Measurements from ENCODE around the gene RBL2. TPM values are rescaled to one million over a fixed set of nuclear protein-coding genes. Genes with fewer than 3 reads are reported as not detected.

RBL2 gene
- total and polyA plus RNA-seq, 2 of the 13 experiments (the other 11 are each of a cell fraction or from before 2014, with no cell fraction given) = 41.2 to 60.9 TPM

- peak; percentile 79 for TF ChIP-seq ZNF362 (CRISPR knock-in tag; IDR thresholded peaks at IDR 0.05; ENCODE audit: borderline replicate concordance)
- TF ChIP-seq IRF2 (CRISPR knock-in tag; IDR thresholded peaks at IDR 0.05) = 0 out of 2 replicates have a peak, but pooled peaks have one; percentile 14
- TF ChIP-seq TAF1 (CRISPR knock-in tag; IDR thresholded peaks at IDR 0.05) = peak; percentile 47; the same call in 1 of the 2 replicates
- peak; percentile 41 for TF ChIP-seq XRCC5 (optimal IDR thresholded peaks at IDR 0.05; ENCODE audit: low read length)
- TF ChIP-seq THAP7 (CRISPR knock-in tag; IDR thresholded peaks at IDR 0.05) = 0 out of 2 replicates have a peak, but pooled peaks have one; percentile 39
- TF ChIP-seq ZNF570 (CRISPR knock-in tag; IDR thresholded peaks at IDR 0.05; ENCODE audit: borderline replicate concordance) = no peak
- peak; percentile 61; the same call in 1 of the 2 replicates for TF ChIP-seq KDM2A (CRISPR knock-in tag; IDR thresholded peaks at IDR 0.05; ENCODE audit: borderline replicate concordance, low read depth)
- no peak for TF ChIP-seq ZNF577 (CRISPR knock-in tag; IDR thresholded peaks at IDR 0.05; ENCODE audit: borderline replicate concordance, low read depth)
- TF ChIP-seq ZBTB20 (CRISPR knock-in tag; IDR thresholded peaks at IDR 0.05; ENCODE audit: borderline replicate concordance, low read depth) = no peak
- TF ChIP-seq MYC (CRISPR knock-in tag; IDR thresholded peaks at IDR 0.05; ENCODE audit: borderline replicate concordance) = no peak
- peak; percentile 40; the same call in 1 of the 2 replicates for TF ChIP-seq ZBTB38 (CRISPR knock-in tag; IDR thresholded peaks at IDR 0.05)
- 0 out of 2 replicates have a peak, but pooled peaks have one; percentile 38 for TF ChIP-seq SMAD3 (CRISPR knock-in tag; IDR thresholded peaks at IDR 0.05)
- TF ChIP-seq FOXC1 (CRISPR knock-in tag; IDR thresholded peaks at IDR 0.05; ENCODE audit: borderline replicate concordance) = no peak
- TF ChIP-seq ZFP91 (CRISPR knock-in tag; IDR thresholded peaks at IDR 0.05; ENCODE audit: borderline replicate concordance) = peak; percentile 65; the same call in 1 of the 2 replicates
- no peak for TF ChIP-seq ZBTB10 (CRISPR knock-in tag; IDR thresholded peaks at IDR 0.05; ENCODE audit: borderline replicate concordance)
- TF ChIP-seq ZNF552 (CRISPR knock-in tag; IDR thresholded peaks at IDR 0.05; ENCODE audit: borderline replicate concordance) = 0 out of 2 replicates have a peak, but pooled peaks have one; percentile 65
- 0 out of 2 replicates have a peak, but pooled peaks have one; percentile 48 for TF ChIP-seq ZBTB42 (CRISPR knock-in tag; IDR thresholded peaks at IDR 0.05)
- 0 out of 2 replicates have a peak, but pooled peaks have one; percentile 16 for TF ChIP-seq MTA1 (CRISPR knock-in tag; IDR thresholded peaks at IDR 0.05; ENCODE audit: borderline replicate concordance)
- TF ChIP-seq ZNF296 (CRISPR knock-in tag; conservative IDR thresholded peaks at IDR 0.05) = no peak
Measured at GRCh38 chr16:53509906-53510703, 75.8 kb downstream of the RBL2 start (continued).

Measured in HepG2 (cell line).